Tibial artery (tissue), 4 donors: ENCODE measurements around the gene GLP2R.

Experiments
- DNase-seq, 2 donors: peaks; one replicate each; pipeline ENCODE4 v3.0.0-alpha.2; 2019
- H3K27ac ChIP-seq, 2 donors: fragments of 200-600 bp; sonication (generic) in 1 of 2; 1 replicate in 1 of 2; 2 replicates in 1 of 2; pipeline ENCODE4 v1.5.1; 2018 to 2019; ENCODE audit warnings: mild to moderate bottlenecking in 1 of 2
- H3K27me3 ChIP-seq, 2 donors: fragments of 200-600 bp; sonication (generic) in 1 of 2; one replicate each; pipeline versions ENCODE4 v1.5.1 to v1.6.0; 2016 to 2019
- H3K36me3 ChIP-seq, 3 donors: fragments of 200-600 bp; sonication (generic) in 2 of 3; one replicate each; pipeline ENCODE4 v1.5.1; 2016 to 2019; ENCODE audit warnings: mild to moderate bottlenecking in 2 of 3
- H3K4me1 ChIP-seq, 4 donors: fragments of 200-600 bp; sonication (generic) in 2 of 4; 1 replicate in 3 of 4; 2 replicates in 1 of 4; pipeline ENCODE4 v1.5.1; 2016 to 2019
- H3K4me3 ChIP-seq, 2 donors: fragments of 200-600 bp; sonication (generic) in 1 of 2; 1 replicate in 1 of 2; 2 replicates in 1 of 2; pipeline ENCODE4 v1.5.1; 2018 to 2019; ENCODE audit warnings: mild to moderate bottlenecking in 2 of 2
- H3K9me3 ChIP-seq, 3 donors: fragments of 200-600 bp; sonication (generic) in 1 of 3; one replicate each; pipeline ENCODE4 v1.5.1; 2016 to 2019
- intact Hi-C: fragments of 100-400 bp; cut with DNase I; formaldehyde crosslinking; loops from one replicate; pipeline ENCODE4 v1.15.0; 2023; ENCODE audit warnings: low total_unique reads
- TF ChIP-seq, protein P1 (sequence below), 2 experiments: fragments of 200-600 bp in 1 of 2; fragments of 450-650 bp in 1 of 2; IDR thresholded peaks; one replicate each; pipeline ENCODE4 v1.5.1; 2017 to 2019; ENCODE audit warnings: antibody characterized with exemption in 2 of 2, mild to moderate bottlenecking in 1 of 2, moderate library complexity in 1 of 2

Gene GLP2R

DNA sequence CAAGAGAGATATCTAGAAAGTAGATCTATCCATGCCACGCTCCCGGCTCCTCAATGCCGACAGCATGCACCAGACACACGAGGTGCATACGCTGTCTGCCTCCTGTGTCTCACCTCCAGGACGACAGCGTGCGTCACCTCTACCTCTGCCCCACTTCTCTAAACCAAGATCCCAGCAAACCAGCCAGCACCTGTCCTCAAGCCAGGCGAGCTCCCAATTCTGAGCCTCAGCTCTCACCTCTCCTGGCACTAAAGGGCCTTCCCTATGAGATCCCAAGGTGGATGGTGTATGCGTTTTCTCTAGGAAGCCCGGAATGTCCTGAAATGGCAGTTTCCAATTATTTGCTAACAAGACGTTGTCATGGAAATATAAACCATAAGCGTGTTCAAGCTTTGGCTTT, 115.6 kb downstream of the GLP2R start:
- DNase-seq: no peak
- Histone ChIP-seq H3K4me3 (no peak overlapping the region), H3K36me3 (peaks cover 0 to 14% (median 0%) of the 10 kb centered on the region in 3 donors), H3K27ac (no peak overlapping the region), H3K27me3 (no peaks in the 10 kb centered on the region), H3K4me1 (peaks cover 0 to 13% (median 5%) of the 10 kb centered on the region in 4 donors), H3K9me3 (peaks cover 0 to 12% (median 9%) of the 10 kb centered on the region in 3 donors)
- TF ChIP-seq, protein P1, sequence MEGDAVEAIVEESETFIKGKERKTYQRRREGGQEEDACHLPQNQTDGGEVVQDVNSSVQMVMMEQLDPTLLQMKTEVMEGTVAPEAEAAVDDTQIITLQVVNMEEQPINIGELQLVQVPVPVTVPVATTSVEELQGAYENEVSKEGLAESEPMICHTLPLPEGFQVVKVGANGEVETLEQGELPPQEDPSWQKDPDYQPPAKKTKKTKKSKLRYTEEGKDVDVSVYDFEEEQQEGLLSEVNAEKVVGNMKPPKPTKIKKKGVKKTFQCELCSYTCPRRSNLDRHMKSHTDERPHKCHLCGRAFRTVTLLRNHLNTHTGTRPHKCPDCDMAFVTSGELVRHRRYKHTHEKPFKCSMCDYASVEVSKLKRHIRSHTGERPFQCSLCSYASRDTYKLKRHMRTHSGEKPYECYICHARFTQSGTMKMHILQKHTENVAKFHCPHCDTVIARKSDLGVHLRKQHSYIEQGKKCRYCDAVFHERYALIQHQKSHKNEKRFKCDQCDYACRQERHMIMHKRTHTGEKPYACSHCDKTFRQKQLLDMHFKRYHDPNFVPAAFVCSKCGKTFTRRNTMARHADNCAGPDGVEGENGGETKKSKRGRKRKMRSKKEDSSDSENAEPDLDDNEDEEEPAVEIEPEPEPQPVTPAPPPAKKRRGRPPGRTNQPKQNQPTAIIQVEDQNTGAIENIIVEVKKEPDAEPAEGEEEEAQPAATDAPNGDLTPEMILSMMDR (IDR thresholded peaks at IDR 0.05): no peak
- intact Hi-C loops: no loop called here
